Stimulated activated CD4-positive, alpha-beta T cell treated with anti-CD3 and anti-CD28 coated beads, Interleukin-1b, Interleukin-23, amount 100 ng/mL, for 1 hour (primary cell): ENCODE data around the gene ACACA.
A peak's percentile ranks its signal among the peaks of the same experiment; 100 is the strongest.
"Not testable (repeated sequence)": the region's sequence is repeated elsewhere in the genome, so short reads cannot be mapped to it uniquely, and the experiment has no call there.

Experiments
- DNase-seq, 2 donors: peaks; one replicate each; pipeline ENCODE4 v3.0.0-alpha.2; 2020; ENCODE audit warnings: low read depth in 2 of 2

ACACA gene

DNA sequence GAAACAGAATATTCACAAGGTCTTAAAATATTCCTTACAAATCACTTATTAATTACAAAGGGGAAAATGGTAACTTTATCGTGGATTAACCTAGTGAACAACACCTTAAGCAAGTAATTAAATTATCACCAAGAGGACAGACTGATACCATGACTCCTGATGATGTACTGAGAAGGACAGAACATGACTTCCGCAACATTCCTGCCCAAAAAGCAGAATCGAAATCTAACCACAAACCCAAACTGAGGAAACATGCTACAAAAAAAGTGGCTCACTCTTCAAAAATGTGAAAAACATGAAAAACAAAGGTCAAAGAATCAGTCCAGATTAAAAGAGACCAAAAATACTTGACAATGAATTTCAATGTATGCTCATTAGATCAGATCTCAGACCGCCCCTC lies 306.4 kb downstream of the ACACA start:
- no peak for DNase-seq

DNA sequence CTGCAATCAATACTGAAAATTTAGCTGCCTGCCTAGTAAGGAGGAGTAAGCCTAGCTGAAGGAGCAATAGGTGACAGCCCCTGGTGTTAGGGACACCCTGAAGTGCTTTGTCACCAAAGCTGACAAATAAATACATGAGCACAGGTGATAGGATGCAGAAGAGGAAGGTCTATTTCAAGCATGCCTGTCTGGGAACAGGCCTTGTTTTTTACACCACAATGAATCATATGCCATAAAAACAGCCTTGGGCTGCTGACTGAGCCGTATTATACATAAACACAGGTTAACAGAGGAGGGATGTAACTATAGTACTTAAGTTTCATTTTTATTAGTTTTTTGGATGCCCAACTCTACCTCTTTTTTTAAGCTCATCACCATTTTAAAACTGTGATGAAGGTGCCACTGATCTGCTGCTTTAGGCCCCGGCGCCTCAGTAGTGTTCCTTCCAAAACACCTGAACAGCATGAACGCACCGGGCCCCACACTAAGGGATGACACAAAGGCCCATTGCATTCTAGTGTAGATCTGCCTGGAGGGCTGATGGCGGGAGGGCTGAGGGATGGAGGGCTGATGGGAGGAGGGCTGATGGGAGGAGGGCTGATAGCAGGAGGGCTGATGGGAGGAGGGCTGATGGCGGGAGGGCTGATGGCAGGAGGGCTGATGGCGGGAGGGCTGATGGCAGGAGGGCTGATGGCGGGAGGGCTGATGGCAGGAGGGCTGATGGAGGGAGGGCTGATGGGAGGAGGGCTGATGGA lies 307.5 kb downstream of the ACACA start:
- no peak for DNase-seq

DNA sequence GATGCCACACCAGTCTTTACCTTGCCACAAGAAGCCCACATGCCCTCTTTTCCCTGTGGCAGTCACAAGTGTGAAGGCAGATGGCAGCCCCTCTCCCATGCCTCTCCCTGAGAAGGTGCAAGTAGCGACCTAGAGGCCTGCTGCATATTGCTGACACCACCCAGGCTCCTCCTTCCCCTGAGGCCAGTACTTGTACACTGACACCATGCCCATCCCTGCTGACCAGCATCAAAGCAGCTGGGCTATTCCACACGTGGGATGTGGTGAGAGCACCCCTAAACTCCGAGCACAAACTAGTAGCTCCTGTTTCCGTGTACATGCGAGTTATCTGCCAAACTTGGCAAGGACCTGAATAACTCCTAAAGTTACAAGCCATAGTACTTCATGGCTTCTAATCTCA lies 308.5 kb downstream of the ACACA start:
- no peak for DNase-seq

DNA sequence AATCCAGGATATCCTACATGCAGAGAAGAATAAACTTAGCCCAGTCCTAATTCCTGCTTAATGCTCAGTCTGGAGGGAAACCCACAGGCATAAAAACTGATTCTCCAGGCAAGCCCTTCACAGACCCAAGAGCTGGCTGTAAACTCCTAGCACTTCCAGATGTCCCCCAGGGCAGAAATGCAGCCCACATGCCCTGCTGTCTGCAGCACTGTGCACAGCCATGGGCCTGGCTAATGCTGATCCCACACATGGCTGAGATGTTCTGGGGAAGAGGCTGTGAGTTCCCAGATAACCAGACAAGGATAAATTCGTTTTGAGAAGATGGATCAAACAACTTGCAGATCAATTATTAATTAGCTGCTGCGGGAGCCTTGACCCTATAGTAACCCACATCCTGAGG lies 309.5 kb downstream of the ACACA start:
- no peak for DNase-seq

DNA sequence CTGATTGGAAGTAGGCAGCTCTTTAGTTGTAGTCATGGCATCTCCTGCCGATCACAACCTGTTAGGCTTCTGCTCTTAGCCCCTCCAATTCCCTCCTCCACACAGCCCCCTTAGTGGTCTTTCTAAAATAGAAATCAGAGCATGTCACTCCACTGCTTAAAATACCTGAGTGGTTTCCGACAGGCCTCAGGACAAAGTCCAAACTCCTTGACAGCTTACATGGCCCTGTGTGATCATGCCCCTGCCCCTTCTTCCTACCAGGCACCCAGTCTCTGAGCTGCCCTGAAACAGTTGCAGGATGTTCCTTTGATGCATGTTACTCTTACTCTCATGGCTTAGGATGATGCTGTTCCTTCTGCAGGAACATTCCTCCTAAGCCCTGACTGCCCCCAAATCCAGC lies 310.6 kb downstream of the ACACA start:
- DNase-seq = no peak

DNA sequence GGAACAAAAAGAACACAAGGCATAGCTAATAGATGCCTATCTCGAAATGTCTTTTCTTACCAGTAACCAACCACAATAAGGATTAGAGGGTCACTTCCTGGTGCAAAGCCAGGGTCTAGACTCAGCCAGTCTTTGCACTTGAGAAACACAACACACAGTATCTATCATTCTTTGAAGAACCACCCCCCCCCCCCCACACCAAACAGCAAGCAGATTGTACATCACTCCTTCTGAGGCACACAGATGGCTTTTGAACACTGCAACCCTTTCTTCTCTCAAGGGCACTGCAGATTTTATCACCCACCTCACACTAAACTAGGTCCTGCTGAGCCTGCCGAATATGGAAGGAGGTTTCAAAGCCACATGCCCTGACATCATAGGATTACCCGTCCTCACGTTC lies 312.2 kb downstream of the ACACA start:
- no peak for DNase-seq

DNA sequence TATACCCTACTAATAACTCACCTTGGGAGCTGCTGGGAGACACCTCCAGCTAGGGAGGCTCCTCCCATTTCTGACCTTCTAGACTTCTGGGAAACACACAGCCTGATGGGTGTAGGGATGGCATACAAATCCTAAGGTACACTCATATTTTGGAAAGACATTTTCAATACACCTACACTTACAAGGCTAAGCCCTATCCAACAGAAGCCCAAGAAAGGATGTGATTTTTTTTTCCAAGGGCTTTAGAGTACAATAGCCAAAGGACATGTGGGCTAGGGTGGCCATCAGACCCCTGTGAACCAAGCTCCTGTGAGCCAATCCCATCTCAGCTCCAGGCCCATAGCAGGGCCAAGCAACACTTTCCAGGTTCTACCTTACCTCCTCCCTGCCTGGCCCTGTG lies 313.9 kb downstream of the ACACA start:
- no peak for DNase-seq

DNA sequence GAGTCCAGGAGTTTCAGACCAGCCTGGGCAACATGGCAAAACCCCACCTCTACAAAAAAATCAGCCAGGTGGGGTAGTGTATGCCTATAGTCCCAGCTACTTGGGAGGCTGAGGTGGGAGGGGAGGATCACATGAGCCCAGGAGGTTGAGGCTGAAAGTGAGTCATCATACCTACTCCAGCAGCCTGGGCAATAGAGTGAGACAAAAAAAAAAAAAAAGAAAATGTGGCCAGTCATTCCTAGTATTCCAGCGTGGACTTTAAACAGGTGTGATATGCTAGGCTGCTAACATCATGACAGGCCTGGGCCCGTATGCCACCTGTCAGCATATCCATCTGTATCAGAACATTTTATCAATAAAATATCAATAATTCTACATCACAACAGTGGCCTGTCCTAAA lies 314.6 kb downstream of the ACACA start:
- DNase-seq = no peak

DNA sequence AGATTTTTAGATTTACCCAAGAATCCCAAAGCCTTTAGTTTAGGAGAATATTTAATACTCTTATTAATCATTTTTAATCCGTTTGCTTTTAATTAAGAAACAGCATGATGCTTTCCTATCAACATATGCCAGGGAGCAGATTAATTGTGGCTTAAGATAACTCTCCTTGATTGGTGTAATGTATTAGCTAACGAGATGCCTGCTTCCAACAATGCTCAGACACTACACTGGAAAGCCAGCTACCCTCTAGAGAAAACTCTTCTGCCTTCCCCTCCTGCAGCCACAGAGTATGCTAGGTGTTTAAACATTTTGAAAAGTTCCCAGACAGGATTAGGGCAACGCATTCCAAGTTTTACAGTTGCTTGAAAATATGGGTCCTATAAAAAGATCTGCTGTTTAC lies 315.7 kb downstream of the ACACA start:
- no peak for DNase-seq

DNA sequence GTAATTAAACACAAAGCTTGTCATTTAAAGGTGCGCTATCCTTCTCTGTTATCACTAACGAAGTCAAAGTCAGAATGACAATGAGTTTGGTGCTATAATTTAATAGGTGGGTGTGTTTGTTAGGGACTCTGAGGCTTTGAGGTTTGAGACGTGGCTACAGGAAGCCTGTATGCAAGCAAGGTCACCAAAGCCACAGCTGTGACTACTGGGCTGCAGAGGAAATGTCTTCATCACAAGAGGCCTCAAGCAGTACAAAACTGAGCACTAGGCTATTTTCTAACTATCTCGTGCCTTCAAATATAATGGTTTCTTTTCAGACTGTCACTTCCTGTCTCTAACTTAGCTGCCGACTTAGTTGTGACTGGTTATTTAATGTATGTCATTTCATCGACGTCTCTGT lies 316.7 kb downstream of the ACACA start:
- peak in 1 of 2 donors; percentile 23 for DNase-seq

DNA sequence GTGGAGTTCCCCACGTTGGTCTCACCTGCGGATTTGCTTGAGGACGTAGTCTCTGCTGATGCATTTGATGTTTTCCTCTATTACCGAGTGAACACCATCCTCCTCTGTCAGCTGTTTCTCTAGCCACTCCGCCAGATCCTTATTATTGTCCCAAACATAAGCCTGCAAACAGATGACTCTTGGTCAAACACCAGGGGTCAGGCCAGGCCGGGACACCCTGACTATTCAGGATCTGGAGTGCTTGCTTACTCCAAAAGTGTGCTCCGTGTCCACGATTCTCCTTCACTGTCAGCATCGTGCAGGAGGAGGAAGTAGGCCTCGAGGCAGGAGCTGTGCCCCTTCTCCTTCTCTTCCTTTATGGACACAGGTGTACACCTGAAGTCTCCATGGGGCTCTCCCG lies 317.7 kb downstream of the ACACA start:
- no peak for DNase-seq

DNA sequence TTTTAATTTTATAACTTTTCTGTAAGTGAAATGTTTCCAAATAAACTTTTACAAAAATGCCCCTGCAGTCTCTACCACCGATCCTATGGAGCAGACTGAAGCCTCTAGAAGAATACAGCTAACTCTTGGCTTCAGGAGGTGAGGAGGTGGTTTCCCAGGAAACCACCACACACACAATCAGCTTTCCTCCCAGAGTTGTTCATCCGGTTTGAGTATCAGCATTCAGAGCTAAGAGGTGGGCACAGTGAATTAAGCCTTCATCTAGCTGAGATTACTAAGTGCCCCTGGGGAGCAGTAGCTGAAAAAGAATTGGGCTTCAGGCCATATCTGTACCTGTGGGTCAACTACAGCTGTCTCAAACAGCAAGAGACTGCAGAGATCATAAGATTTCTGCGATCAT lies 318.2 kb downstream of the ACACA start:
- no peak for DNase-seq

DNA sequence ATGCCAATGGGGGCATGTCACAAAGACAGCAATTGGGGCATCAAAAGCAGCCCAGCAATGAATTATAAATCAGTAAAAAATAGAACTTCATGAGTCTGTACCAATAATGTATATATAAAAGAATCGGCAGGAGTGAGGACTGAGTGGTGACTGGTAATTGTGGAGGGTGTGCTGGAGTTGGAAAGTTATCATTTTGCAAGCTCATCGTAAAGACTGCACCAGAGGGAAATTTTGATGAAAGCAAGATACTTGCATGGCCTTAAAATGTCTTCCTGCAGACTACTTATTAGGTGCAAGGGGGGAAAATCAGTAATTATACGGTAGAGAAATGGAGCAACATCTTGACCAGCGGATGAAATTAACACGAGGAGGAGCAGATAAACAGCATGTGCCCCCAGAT lies 319.0 kb downstream of the ACACA start:
- no peak for DNase-seq

DNA sequence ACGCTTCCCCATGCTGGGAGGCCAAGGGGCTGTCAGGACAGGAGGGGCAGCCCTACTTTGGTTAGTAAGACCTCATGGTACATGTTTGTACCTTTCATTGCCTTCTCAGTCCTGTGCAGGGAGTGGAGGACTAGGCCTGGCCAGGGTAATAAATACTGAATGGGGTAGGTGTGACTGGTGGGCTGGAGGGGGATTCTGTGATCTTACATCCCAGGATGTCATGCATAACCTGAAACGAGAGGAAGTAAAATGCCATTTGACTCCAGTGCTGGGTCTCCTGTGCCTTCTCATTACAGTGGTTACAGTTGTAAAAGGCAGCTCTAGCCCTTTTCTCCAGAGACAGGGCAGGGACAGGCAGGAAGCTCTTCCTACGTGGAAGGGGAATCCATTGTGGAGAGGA lies 319.7 kb downstream of the ACACA start:
- DNase-seq = no peak

DNA sequence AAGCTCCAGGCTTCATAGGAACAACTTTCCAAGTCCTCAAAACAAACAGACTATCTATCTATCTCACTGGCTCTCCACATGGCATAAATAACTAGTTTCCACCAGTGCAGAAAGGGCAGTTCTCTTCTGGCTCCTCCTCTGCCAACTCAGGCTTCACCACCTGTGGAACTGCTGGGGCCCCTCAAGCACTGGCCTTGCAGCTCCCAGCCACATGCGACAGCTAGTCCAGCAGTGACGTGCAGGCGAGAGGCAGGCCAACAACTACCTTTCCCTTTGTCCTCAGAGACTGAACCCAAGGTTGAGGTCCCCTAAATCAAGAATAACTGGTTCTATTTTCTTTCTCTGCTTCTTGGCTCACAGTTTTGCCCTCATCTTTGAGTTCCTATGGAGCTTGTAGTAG lies 320.3 kb downstream of the ACACA start:
- DNase-seq = no peak

DNA sequence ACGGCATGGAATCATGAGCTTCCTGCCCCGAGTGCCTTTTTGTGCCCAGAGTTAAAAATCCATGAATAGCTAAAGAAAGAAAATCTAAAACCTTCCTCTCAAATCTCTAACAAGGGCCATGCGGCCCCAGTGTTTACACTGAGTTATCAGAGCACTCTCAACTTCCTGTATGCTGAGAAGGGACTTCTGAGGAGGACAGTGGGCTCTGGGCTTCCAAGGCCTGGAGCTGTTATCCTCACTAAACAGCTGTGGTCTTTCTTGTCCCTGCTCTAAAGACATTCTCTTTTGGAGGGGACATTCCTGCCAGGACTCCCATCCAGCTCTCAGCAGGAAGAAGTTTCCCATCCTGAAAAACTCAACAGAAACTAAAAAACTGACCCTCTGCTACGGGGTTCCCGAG lies 322.3 kb downstream of the ACACA start:
- no peak for DNase-seq

DNA sequence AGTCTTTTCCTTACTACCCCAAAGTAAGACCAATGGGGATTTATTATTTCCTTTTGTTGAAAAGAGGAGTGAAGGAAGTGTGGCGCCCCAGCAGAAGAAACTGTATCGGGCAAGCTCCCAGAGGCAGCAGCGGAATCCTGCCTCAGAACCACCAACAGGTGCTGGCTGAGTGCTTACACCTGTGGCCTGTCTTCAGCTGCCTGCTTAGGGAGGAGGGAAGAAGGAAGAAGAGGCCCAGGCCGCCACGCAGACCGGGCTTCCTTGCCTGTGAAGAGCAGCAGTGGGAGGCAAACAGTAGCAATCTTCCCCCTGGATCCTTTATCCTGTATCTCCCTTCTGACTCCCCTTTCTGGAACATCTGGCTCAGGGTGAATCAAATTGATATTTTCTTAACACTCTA lies 323.2 kb downstream of the ACACA start:
- DNase-seq = no peak

DNA sequence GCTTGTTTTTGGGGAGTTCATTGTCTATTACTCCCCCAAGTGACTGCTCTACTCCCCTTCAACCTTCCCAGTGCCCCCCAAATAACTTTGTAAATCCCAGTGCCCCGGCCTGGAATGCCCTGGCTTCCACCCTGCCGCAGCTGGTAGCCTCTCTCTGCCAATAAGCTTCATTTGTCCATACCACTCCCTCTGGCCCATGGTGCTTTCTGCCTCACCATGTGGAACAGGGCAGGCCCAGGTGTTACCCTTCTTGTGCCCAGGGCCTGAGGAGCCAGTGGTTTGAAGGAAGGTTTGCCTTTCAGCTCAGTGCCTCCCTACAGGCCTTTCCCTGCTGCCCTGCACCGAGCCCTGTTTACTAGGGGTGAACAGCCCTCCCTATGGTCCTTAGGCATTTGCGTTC lies 323.7 kb downstream of the ACACA start:
- no peak for DNase-seq

DNA sequence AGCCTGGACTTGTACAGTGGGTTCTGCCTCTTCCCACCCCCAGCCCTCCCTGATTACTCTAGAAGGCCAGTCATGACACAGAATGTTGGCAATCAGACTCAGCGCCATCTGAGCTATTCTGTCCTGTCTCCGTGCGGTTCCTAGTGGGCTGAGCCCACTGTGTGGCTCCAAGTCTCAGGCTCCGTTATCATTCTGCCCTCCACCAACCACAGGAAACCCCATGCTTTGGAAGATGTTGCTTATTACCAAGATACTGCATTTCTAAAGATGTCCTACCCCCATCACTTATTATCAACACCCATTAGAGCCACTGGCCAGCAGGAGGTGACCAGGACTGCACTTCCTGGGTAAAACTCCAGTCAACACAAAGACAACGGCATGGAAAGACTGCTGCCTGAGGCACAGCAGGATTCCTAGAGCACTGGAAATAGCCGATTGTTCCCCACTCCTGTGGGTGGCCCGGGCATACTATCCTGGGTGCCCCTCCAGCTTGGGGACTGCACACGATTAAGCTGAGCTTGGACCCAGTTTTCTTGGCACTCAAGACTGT lies 324.2 kb downstream of the ACACA start:
- no peak for DNase-seq

DNA sequence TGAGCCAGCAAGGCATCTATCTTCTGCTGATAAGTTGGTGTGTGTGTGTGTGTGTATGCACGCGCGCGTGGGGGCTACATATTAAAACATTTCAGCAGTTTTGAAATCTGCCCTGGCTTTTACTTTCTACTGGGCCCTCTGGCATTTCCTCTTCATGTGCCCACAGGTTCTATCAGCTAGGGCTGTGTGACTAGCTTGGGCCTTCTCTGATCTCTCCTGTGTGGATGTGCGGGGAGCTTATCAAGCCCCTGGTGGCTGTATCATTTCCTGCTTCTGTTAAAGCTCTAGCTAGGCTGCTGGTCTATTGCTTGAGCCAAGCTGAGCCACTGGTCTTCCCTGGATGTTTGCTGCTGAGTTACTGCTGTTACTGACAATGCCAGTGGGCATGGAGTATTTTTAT lies 325.3 kb downstream of the ACACA start:
- DNase-seq = no peak

DNA sequence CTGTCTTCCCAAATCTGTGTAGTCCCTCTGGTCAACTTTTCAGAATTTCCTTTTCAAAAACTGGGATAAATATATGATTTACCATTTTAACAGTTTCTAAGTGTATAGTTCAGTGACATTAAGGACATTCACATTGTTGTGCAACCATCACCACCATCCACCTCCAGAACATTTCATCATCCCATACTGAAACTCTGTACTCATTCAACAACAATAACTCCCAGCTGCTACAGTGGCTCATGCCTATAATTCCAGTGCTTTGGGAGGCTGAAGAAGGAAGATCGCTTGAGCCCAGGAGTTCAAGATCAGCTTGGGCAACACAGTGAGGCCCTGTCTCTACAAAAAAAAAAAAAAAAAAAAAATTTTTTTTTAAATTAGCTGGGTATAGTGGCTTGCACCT lies 326.9 kb downstream of the ACACA start:
- no peak for DNase-seq

DNA sequence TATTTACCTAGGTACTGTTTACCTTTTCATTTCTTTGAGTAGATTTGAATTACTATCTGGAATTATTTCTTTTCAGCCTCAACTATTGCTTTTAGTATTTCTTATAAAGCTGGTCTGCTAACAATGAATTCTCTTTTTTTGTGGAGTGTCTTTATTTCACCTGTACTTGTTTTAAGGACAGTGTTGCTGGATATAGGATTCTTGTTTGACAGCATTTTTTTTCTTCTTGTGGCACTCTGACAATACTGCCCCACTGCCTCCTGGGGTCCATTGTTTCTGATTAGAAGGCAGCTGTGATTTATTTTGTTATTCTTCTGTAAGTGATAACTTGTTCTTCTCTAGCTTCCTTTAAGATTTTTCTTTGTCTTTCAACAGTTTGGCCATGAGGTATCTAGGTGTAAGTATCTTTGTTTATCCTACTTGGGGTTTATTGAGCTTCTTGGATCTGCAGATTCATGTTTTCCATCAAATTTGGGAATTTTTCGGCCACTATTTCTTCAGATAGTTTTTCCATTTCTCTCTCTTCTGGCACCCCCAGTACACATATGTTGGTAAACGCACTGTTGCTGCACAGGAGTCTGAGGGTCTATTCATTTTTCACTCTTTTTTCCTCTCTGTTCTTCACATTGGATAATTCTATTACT lies 327.4 kb downstream of the ACACA start:
- no peak for DNase-seq

DNA sequence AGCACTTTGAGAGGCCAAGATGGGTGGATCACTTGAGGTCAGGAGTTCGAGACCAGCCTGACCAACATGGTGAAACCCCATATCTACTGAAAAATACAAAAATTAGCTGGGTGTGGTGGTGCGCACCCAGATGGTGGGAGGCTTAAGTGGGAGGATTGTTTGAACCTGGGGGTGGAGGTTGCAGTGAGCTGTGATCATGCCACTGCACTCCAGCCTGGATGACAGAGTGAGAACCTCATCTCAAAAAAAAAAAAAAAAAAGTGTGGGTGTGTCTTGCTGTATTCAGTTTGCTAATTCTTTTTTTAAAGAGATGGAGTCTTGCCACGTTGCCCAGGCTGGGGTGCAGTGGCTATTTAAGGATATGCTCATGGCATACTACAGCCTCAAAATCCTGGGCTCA lies 333.2 kb downstream of the ACACA start:
- DNase-seq = not testable (repeated sequence)

DNA sequence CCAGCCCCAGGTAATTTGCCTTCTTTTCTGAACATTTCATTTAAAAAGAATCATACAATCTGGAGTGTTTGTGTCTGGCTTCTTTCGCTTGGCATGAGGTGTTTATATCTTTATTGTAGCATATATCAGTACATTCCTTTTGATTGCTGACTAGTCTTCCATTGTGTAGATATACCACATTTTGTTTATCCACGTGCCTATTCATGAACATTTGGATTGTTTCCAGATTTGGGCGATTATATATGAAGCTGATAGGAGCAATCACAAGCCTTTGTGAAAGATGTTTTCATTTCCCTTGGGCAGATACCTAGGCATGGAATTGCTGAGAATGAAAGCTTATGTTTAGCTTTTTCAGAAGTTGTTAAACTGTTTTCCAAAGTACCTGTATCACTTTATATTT lies 337.5 kb downstream of the ACACA start:
- DNase-seq = no peak
